H1 (cell line): ENCODE measurements around the gene FAM111A. TPM values are rescaled to one million over a fixed set of nuclear protein-coding genes. Genes with fewer than 3 reads are reported as not detected.

Experiments used
- CTCF ChIA-PET: fragments of 300-600 bp; sonication (Branson Sonifier 250); formaldehyde crosslinking; loops from one replicate; lab custom pipeline; 2021; ENCODE audit not compliant: partially characterized antibody; lab: Charles Lee
- POLR2A ChIA-PET: fragments of 300-600 bp; sonication (Branson Sonifier 250); formaldehyde crosslinking; loops from one replicate; lab custom pipeline; 2021; ENCODE audit warnings: inconsistent platforms; ENCODE audit not compliant: partially characterized antibody; lab: Charles Lee
- DNase-seq, 2 experiments: peaks; one replicate each; pipeline versions ENCODE4 v3.0.0 to v3.0.0-alpha.2; 2010 to 2022; ENCODE audit warnings: low spot score in 2 of 2, low read depth in 1 of 2, mixed read lengths in 1 of 2
- FAIRE-seq: peaks from 2 replicates; lab custom pipeline; 2011; peaks lifted over from hg19 to GRCh38; lab: Jason Lieb, UNC
- H2AFZ ChIP-seq: 2 replicates; pipeline ENCODE4 v1.8.1; 2012; ENCODE audit warnings: low read length, inconsistent platforms
- H2AK5ac ChIP-seq: 2 replicates; pipeline ENCODE4 v1.6.1; 2013; ENCODE audit warnings: low read depth, low read length
- H2BK120ac ChIP-seq: replicated peaks from 2 replicates; pipeline ENCODE3; 2013; ENCODE audit warnings: low read depth, low read length, inconsistent platforms
- H2BK12ac ChIP-seq: 2 replicates; pipeline ENCODE4 v1.6.1; 2013; ENCODE audit warnings: low read depth, low read length
- H2BK15ac ChIP-seq: 2 replicates; pipeline ENCODE4 v1.6.1; 2013; ENCODE audit warnings: low read length
- H2BK20ac ChIP-seq: 2 replicates; pipeline ENCODE4 v1.6.1; 2013; ENCODE audit warnings: low read length
- H2BK5ac ChIP-seq: 2 replicates; pipeline ENCODE4 v1.6.1; 2013; ENCODE audit warnings: low read depth, low read length
- H3K14ac ChIP-seq: 2 replicates; pipeline ENCODE4 v1.6.1; 2013; ENCODE audit warnings: inconsistent platforms; ENCODE audit not compliant: insufficient read length
- H3K18ac ChIP-seq: 2 replicates; pipeline ENCODE4 v1.6.1; 2013; ENCODE audit warnings: low read length; ENCODE audit errors: extremely low read depth
- H3K23ac ChIP-seq: 2 replicates; pipeline ENCODE4 v1.6.1; 2013; ENCODE audit warnings: inconsistent platforms; ENCODE audit not compliant: insufficient read length
- H3K23me2 ChIP-seq: 2 replicates; pipeline ENCODE4 v1.6.1; 2013; ENCODE audit warnings: low read depth, low read length
- H3K27ac ChIP-seq: 2 replicates; pipeline ENCODE4 v1.6.1; 2011; ENCODE audit warnings: low read depth, low read length, inconsistent platforms
- H3K27me3 ChIP-seq, 4 experiments: replicated peaks in 1 of 4; 1 replicate in 1 of 4; 2 replicates in 3 of 4; pipeline versions ENCODE4 v1.6.1 to v1.8.1; 2011 to 2013; ENCODE audit warnings: low read length in 3 of 4, mild to moderate bottlenecking in 3 of 4, inconsistent platforms in 2 of 4, mixed read lengths in 2 of 4, moderate library complexity in 1 of 4; ENCODE audit not compliant: control insufficient read depth in 3 of 4, insufficient read depth in 3 of 4; ENCODE audit errors: extremely low read depth in 1 of 4
- H3K36me3 ChIP-seq, 4 experiments: 2 replicates each; pipeline versions ENCODE4 v1.6.1 to v1.8.1; 2011 to 2013; ENCODE audit warnings: mild to moderate bottlenecking in 4 of 4, low read length in 3 of 4, moderate library complexity in 2 of 4, control low read depth in 1 of 4, inconsistent platforms in 1 of 4; ENCODE audit not compliant: insufficient read depth in 4 of 4, control insufficient read depth in 2 of 4
- H3K4ac ChIP-seq: replicated peaks from 2 replicates; pipeline ENCODE3; 2013; ENCODE audit warnings: low read length, low read depth, mixed read lengths, inconsistent platforms; ENCODE audit not compliant: insufficient read length
- H3K4me1 ChIP-seq, 4 experiments: replicated peaks in 1 of 4; 1 replicate in 1 of 4; 2 replicates in 3 of 4; pipeline versions ENCODE4 v1.6.1 to v1.8.1; 2011 to 2013; ENCODE audit warnings: low read length in 3 of 4, inconsistent platforms in 2 of 4, mixed read lengths in 1 of 4; ENCODE audit not compliant: insufficient read depth in 4 of 4, control insufficient read depth in 3 of 4
- H3K4me2 ChIP-seq, 2 experiments: 2 replicates each; pipeline versions ENCODE4 v1.6.1 to v1.8.1; 2011 to 2013; ENCODE audit warnings: low read depth in 2 of 2, low read length in 2 of 2, control low read depth in 1 of 2, inconsistent platforms in 1 of 2, mild to moderate bottlenecking in 1 of 2; ENCODE audit not compliant: insufficient read depth in 1 of 2
- H3K4me3 ChIP-seq, 4 experiments: fragments of 200-600, 300-600 bp in 1 of 4; sonication (generic), shearing (Covaris generic), sonication (Bioruptor Twin) in 1 of 4; 2 replicates each; pipeline versions ENCODE4 v1.5.1 to v1.8.1; 2011 to 2016; ENCODE audit warnings: low read length in 4 of 4, low read depth in 3 of 4, control low read depth in 2 of 4, inconsistent platforms in 2 of 4, mild to moderate bottlenecking in 2 of 4, mixed read lengths in 1 of 4, moderate library complexity in 1 of 4; ENCODE audit not compliant: insufficient read depth in 2 of 4; ENCODE audit errors: extremely low read depth in 1 of 4
- H3K56ac ChIP-seq: replicated peaks from 2 replicates; pipeline ENCODE3; 2013; ENCODE audit warnings: low read depth, mild to moderate bottlenecking, mixed read lengths, low read length, inconsistent platforms; ENCODE audit not compliant: insufficient read length
- H3K79me1 ChIP-seq: 2 replicates; pipeline ENCODE4 v1.6.1; 2013; ENCODE audit warnings: low read depth, low read length, control low read depth
- H3K79me2 ChIP-seq, 2 experiments: 2 replicates each; pipeline versions ENCODE4 v1.6.1 to v1.8.1; 2012 to 2013; ENCODE audit warnings: low read length in 2 of 2, mild to moderate bottlenecking in 2 of 2, inconsistent platforms in 1 of 2; ENCODE audit not compliant: insufficient read depth in 2 of 2, control insufficient read depth in 1 of 2
- H3K9ac ChIP-seq, 4 experiments: replicated peaks in 1 of 4; 1 replicate in 1 of 4; 2 replicates in 3 of 4; pipeline versions ENCODE4 v1.6.1 to v1.8.1; 2011 to 2013; ENCODE audit warnings: low read depth in 3 of 4, low read length in 3 of 4, control low read depth in 2 of 4, mild to moderate bottlenecking in 2 of 4, moderate library complexity in 2 of 4, inconsistent platforms in 1 of 4; ENCODE audit errors: extremely low read depth in 1 of 4
- H3K9me3 ChIP-seq, 2 experiments: 2 replicates each; pipeline versions ENCODE4 v1.6.1 to v1.8.1; 2012 to 2013; ENCODE audit warnings: mild to moderate bottlenecking in 2 of 2, moderate library complexity in 2 of 2, control low read depth in 1 of 2, inconsistent platforms in 1 of 2, low read depth in 1 of 2, low read length in 1 of 2, mixed read lengths in 1 of 2; ENCODE audit not compliant: insufficient read depth in 2 of 2
- H4K20me1 ChIP-seq, 2 experiments: replicated peaks in 1 of 2; 2 replicates each; pipeline versions ENCODE3 to v1.8.1; 2011 to 2013; ENCODE audit warnings: inconsistent platforms in 2 of 2, low read length in 2 of 2, mild to moderate bottlenecking in 1 of 2; ENCODE audit not compliant: insufficient read depth in 2 of 2, control insufficient read depth in 1 of 2
- H4K5ac ChIP-seq: 2 replicates; pipeline ENCODE4 v1.6.1; 2013; ENCODE audit warnings: low read length, low read depth, mixed read lengths, inconsistent platforms; ENCODE audit not compliant: insufficient read length
- H4K8ac ChIP-seq: 2 replicates; pipeline ENCODE4 v1.8.0; 2013; ENCODE audit warnings: mild to moderate bottlenecking, moderate library complexity, low read length, inconsistent platforms; ENCODE audit not compliant: insufficient read depth; ENCODE audit errors: extremely low read depth
- H4K91ac ChIP-seq: replicated peaks from 2 replicates; pipeline ENCODE3; 2013; ENCODE audit warnings: low read length, mixed read lengths, inconsistent platforms; ENCODE audit not compliant: insufficient read length
- GTF2F1 ChIP-seq: IDR thresholded peaks from 2 replicates; pipeline ENCODE4 v1.6.1; 2012; ENCODE audit warnings: low read depth, low read length, improper control_type of control experiment, borderline replicate concordance
- SAP30 ChIP-seq: fragments of 300-600 bp; sonication (generic); IDR thresholded peaks from 2 replicates; pipeline ENCODE4 v1.7.1; 2012; ENCODE audit warnings: low read length, moderate library complexity, mild to moderate bottlenecking, inconsistent platforms; ENCODE audit not compliant: insufficient read depth, insufficient replicate concordance
- WGBS, 2 experiments: shearing (Covaris generic) in 1 of 2; methylation state at CpG; one replicate each; pipeline versions ENCODE4 v1.1.6 to v1.1.7; 2013 to 2015; ENCODE audit warnings: low lambda C conversion rate in 2 of 2, mixed read lengths in 2 of 2, inconsistent platforms in 1 of 2, low coverage in 1 of 2, missing lambda C conversion rate in 1 of 2; ENCODE audit not compliant: insufficient replicate concordance in 2 of 2, insufficient coverage in 1 of 2, insufficient read length in 1 of 2; ENCODE audit errors: extremely low coverage in 1 of 2, missing lambda C conversion rate in 1 of 2; 5-methylcytosine and 5-hydroxymethylcytosine counted together
- polyA plus RNA-seq, 7 experiments: library from polyadenylated mRNA; depleted of rRNA in 3 of 7; stranded (reverse) in 5 of 7; unstranded in 2 of 7; fragments of >200 nt in 5 of 7; fragments of 200-250 nt in 2 of 7; gene quantifications; 1 replicate in 5 of 7; 2 replicates in 1 of 7; 4 replicates in 1 of 7; pipeline versions ENCODE4 v1.2.1 to v1.2.3, GENCODE V29; 2011 to 2013; ENCODE audit warnings: missing spikeins in 2 of 7, mixed read lengths in 2 of 7
- total RNA-seq: library from RNA; stranded (reverse); fragmentation: NEBNext Ultra II Directional; extraction: Animal tissue kit (Norgen Biotek cat#: 25700); gene quantifications from 2 replicates; pipeline ENCODE4 v1.2.1, GENCODE V29; 2021

Gene FAM111A
- total and polyA plus RNA-seq, 2 of the 8 experiments (the other 6 are each of a cell fraction or from before 2014, with no cell fraction given), result 10.2 to 29.9 TPM

- H2AK5ac ChIP-seq, result no peak overlapping the region
- no peak overlapping the region for H2BK120ac ChIP-seq
- no peak for DNase-seq
- H2BK5ac ChIP-seq, result no peak overlapping the region
- no peaks in the 10 kb centered on the region for H3K79me1 ChIP-seq
- peaks cover 4 to 61% (median 48%) of the 10 kb centered on the region in 4 experiments; a peak in 7 of 8 replicates for H3K36me3 ChIP-seq
- H2BK20ac ChIP-seq, result no peak overlapping the region
- no peak overlapping the region for H2AFZ ChIP-seq
- peaks cover 4 to 10% of the 10 kb centered on the region in 2 experiments; a peak in 3 of 4 replicates for H3K9me3 ChIP-seq
- H4K91ac ChIP-seq, result no peak overlapping the region
- H3K79me2 ChIP-seq, result 0 out of 4 replicates have a peak, but pooled peaks cover 0 to 3% of the 10 kb centered on the region in 2 experiments
- H2BK12ac ChIP-seq, result no peak overlapping the region
- no peak overlapping the region for H3K4me3 ChIP-seq
- H4K8ac ChIP-seq, result no peak overlapping the region; the same call in 1 of the 2 replicates
- H3K14ac ChIP-seq, result no peak overlapping the region
- H2BK15ac ChIP-seq, result no peak overlapping the region
- H3K27me3 ChIP-seq, result no peaks in the 10 kb centered on the region
- H3K4me1 ChIP-seq, result no peaks in the 10 kb centered on the region
- TF ChIP-seq GTF2F1 (no peak), SAP30 (no peak)
- TF ChIP-seq, all 59 proteins: peak for 0
- WGBS, 2 experiments, result 94% methylated on average over 8 of the region's 8 CpGs; no CpG with 5 or more reads in 1 of the 2 experiments
- H3K23me2 ChIP-seq, result no peaks in the 10 kb centered on the region
- no peak overlapping the region for H3K56ac ChIP-seq
- CTCF ChIA-PET, result interaction anchor here (1.7 to 5.1 kb wide), 5 partner anchors 9 to 34 kb away, joined by 6 to 19 read pairs (median 10); partner anchors contain the start of gene DTX4
- H3K4me2 ChIP-seq, result no peak overlapping the region
- no peak overlapping the region for H3K9ac ChIP-seq
- POLR2A ChIA-PET, result interaction anchor here (1.1 kb wide), 1 partner anchor 11 kb away, joined by 3 read pairs; no protein-coding TSS in a partner anchor
- peaks cover 0 to 2% of the 10 kb centered on the region in 2 experiments for H4K20me1 ChIP-seq
- H3K27ac ChIP-seq, result no peak overlapping the region
- H4K5ac ChIP-seq, result no peak overlapping the region
- FAIRE-seq, result no peak
- no peak overlapping the region for H3K18ac ChIP-seq
- H3K4ac ChIP-seq, result no peak overlapping the region
- no peak overlapping the region for H3K23ac ChIP-seq
These were observed 49.2 kb downstream of the FAM111A start for GRCh38 chr11:59191890-59192289.
